Measurements from ENCODE around the gene SH3TC2.

- TF ChIP-seq CTCF (IDR thresholded peaks at IDR 0.05) (no peak), POLR2A (IDR thresholded peaks at IDR 0.05) (no peak)
Observed at GRCh38 chr5:148976569-148977381, 86.1 kb downstream of the SH3TC2 start.
